Stimulated activated CD8-positive, alpha-beta memory T cell treated with anti-CD3 and anti-CD28 coated beads, Interleukin-12 subunit alpha, Interleukin-12 subunit beta, amount 100 ng/mL, for 24 hours (primary cell): ENCODE results near the gene BHMT.
A peak's percentile ranks its signal among the peaks of the same experiment; 100 is the strongest.
"Not testable (repeated sequence)": the region's sequence is repeated elsewhere in the genome, so short reads cannot be mapped to it uniquely, and the experiment has no call there.

Experiments used
- DNase-seq: peaks from one replicate; pipeline ENCODE4 v3.0.0-alpha.2; 2020; ENCODE audit errors: extremely low read depth

BHMT gene

GRCh38 chr5:79111960-79112702 lies 522 bp downstream of the BHMT start:
- no peak for DNase-seq

GRCh38 chr5:79112703-79113058 lies 1.1 kb downstream of the BHMT start:
- no peak for DNase-seq

- DNase-seq, result no peak
Observed at GRCh38 chr5:79119486-79119885, 7.9 kb downstream of the BHMT start.

DNA sequence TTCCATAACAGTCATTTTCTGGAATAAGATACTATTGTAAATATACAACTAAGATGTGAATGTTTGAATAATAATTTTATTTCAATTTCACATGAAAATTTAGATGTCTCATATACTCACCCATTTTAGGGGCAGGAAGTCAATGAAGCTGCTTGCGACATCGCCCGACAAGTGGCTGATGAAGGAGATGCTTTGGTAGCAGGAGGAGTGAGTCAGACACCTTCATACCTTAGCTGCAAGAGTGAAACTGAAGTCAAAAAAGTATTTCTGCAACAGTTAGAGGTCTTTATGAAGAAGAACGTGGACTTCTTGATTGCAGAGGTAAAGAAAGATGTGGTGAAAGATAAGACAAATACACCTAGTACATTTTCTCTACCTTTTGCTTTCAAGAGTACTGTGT lies 8.6 kb downstream of the BHMT start:
- DNase-seq, result no peak

DNA sequence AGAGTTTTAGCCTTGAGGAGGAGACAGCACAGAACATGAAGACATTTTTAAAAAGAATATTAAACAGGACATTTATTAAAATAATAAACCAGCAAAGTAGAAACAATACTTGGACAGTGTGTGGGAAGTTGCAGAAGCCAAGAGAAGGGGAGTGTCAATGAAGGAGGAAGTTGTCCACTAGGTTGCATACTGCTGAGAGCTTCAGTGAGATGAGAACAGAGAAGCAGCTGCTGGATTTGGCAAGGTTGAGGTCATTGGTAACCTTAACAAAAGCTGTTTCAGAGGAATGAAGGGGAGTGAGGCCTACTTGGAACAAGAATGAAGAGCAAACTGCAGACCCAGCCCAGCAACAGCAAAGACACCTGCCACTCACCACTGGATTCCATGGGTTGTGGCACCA lies 11.4 kb downstream of the BHMT start:
- DNase-seq, result no peak

- DNase-seq, result no peak
Observed at GRCh38 chr5:79124607-79125006, 13.0 kb downstream of the BHMT start.

GRCh38 chr5:79130781-79131180 lies 19.2 kb downstream of the BHMT start:
- no peak for DNase-seq

DNA sequence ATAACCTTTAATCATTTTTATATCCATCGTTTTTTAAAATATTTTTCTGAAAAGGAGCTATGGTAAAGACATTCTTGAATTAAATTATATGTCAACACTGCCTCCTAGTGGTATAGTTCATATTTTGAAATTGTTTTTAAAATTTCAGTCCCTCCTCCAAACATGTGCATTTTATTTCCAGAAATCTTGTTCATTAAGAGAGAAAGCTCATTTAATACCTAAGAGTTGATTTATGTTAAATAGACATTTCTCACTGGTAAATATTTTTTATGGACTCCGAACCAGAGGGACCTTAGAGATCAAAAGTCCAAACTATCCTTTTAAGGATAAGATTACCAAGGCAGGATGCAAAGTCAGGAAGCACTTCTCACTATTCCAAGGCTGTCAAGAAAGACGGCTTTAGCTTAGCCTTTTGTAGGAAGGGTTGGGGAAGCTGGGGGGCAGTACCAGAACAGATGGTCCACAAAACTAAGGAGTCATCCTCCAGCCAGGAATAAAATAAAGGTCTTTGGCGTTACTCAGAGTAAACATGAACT lies 21.6 kb downstream of the BHMT start:
- DNase-seq, result no peak

- peak; percentile 39 for DNase-seq
Observed at GRCh38 chr5:79133657-79134451, 22.2 kb downstream of the BHMT start.

DNA sequence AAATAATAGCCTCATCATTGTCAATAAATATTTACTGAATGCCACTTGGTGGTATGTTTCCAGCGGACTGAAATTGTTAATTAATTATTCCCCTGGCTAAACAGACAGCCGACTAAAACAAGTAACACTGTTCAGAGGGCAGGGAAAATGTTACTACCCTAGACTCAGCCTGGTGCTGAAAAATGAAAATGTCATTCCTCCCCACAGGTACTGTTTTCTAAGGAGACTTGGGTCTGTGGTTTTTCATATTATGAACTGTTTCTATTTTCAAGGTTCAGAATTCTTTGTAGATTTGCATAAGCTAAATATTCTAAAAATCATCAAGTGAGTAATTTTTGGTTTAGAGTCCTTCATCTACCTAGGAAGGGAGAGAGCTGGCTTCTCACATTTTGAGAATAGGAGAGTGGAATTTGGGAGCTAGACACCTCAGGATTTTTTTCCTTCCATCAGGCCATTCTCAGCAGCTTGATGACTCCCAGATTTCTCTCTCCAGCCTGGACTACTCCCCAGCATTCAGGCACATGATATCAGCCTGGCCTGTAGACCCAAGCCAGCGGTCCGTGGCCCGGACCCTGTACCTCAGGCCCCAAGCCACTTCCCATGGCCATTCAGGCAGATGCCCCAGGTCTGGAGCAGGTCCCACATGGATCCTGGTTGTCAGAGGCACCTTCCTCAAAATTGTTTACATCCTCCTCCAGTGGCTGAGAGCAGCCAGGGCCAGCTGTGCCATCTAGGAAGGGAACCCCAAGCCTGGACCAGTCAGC lies 24.4 kb downstream of the BHMT start:
- no peak for DNase-seq

GRCh38 chr5:79136618-79137017 lies 25.0 kb downstream of the BHMT start:
- DNase-seq, result no peak

DNA sequence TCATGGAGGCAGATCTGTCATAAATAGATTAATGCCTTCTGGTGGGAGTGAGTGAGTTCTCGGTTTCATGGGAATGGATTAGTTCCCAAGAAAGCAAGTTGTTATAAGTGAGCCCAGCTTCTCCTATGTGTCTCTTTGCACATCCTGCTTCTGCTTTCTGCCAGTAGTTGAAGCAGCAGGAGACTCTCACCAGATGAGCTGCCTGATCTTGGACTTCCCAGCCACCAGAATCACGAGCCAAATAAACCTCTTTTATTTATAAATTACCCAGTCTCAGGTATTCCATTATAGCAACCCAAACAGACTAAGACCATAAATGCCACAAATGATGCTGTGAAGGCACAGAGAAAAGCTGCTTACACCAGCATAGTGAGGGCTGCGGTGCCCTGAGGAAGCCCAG lies 28.9 kb downstream of the BHMT start:
- DNase-seq, result no peak

DNA sequence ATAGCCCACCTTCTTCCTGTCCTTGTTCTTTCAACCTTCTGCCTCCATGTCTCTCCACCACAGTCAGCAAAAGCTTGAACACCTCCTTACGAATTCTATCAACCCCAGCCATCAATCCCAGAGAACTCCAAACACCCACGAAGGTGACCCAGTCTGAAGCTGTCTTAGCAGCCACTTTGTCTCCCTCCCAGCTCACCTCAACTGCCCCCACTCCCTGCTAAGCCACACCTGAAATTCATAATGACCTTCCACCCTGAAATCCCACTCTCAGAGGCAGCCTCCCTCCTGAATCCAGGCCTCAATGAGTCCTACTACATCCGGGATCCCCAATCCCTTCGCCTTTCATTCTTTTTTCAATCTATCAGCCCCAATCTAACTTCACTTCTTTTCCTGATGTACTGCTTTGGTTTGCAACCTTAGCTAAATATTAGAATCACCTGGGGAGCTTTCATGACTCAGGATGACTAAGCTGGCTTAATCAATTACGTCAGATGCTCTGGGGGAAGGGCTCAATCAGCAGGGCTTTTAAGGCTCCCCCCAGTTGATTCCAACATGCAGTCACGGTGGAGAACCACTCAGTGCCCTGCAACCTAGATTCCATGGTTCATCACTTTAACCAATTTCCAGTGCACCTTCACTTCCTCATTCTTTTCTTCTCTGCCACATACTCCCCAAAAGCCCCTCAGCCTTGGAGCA lies 32.2 kb downstream of the BHMT start:
- no peak for DNase-seq

GRCh38 chr5:79147076-79147475 lies 35.5 kb downstream of the BHMT start:
- DNase-seq, result no peak

GRCh38 chr5:79149433-79149832 lies 37.8 kb downstream of the BHMT start:
- DNase-seq, result no peak

- no peak for DNase-seq
Observed at GRCh38 chr5:79151942-79152671, 40.5 kb downstream of the BHMT start.

DNA sequence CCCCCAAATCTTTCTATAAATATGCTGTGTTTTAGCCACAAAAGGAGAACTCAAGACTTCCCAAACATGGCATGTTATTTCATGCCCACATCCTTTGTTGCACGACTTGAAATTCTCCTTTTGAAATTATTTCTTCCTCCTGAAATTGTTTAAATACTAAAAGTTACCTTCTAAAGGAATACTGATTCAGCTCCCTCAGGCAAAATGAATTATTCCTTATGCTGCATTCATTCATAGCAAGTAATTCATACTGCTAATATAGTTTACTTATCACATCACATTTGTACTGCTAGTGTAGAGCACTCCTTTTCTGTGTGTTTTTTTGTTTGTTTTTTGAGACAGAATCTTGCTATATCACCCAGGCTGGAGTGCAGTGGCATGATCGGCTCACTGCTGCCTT lies 45.7 kb downstream of the BHMT start:
- DNase-seq, result no peak

GRCh38 chr5:79161647-79162046 lies 50.0 kb downstream of the BHMT start:
- DNase-seq, result not testable (repeated sequence)

GRCh38 chr5:79168031-79168430 lies 56.4 kb downstream of the BHMT start:
- no peak for DNase-seq

DNA sequence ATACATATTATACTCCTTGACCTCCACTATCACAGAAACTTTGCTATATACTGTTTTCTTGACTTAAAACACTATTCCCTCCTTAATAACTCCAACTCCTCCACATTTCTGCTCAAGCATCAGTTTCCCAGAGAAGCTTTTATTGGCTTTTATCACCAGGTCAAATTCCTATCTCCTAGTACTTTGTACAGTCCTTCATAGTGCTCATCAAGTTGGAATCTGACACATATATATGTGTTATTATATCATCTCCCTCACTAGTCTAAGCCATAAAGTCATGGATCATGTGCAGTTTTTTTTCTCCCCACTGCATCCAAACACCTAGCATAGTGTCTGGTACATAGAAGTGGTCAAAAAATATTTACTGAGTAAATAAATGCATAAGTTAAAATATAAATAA lies 59.1 kb downstream of the BHMT start:
- no peak for DNase-seq

GRCh38 chr5:79171635-79172245 lies 60.1 kb downstream of the BHMT start:
- DNase-seq, result no peak
